ENCODE data around the gene CNTLN. TPM values are rescaled to one million over a fixed set of nuclear protein-coding genes. Genes with fewer than 3 reads are reported as not detected.

CNTLN gene
- total and polyA plus RNA-seq, 9 of the 15 experiments (the other 6 are each of a cell fraction or from before 2014, with no cell fraction given) = 0.08 TPM; not detected in 8

- TF ChIP-seq, protein P1, sequence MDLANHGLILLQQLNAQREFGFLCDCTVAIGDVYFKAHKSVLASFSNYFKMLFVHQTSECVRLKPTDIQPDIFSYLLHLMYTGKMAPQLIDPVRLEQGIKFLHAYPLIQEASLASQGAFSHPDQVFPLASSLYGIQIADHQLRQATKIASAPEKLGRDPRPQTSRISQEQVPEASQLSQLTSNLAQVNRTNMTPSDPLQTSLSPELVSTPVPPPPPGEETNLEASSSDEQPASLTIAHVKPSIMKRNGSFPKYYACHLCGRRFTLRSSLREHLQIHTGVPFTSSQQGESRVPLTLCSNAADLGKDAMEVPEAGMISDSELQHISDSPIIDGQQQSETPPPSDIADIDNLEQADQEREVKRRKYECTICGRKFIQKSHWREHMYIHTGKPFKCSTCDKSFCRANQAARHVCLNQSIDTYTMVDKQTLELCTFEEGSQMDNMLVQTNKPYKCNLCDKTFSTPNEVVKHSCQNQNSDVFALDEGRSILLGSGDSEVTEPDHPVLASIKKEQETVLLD (IDR thresholded peaks at IDR 0.05) = no peak
- TF ChIP-seq CBFB (CRISPR knock-in tag; IDR thresholded peaks at IDR 0.05) = no peak
- TF ChIP-seq, protein P2, sequence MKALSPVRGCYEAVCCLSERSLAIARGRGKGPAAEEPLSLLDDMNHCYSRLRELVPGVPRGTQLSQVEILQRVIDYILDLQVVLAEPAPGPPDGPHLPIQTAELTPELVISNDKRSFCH (CRISPR knock-in tag; IDR thresholded peaks at IDR 0.05) = no peak
- TF ChIP-seq, protein P2 (tag; IDR thresholded peaks at IDR 0.05) = no peak
- no peak for TF ChIP-seq FOXP4 (CRISPR knock-in tag; IDR thresholded peaks at IDR 0.05; ENCODE audit: borderline replicate concordance)
Measured at GRCh38 chr9:17216011-17216410, 81.2 kb downstream of the CNTLN start (continued).

- Histone ChIP-seq H3K4me2 (ENCODE audit: insufficient read depth, low read length) (no peak overlapping the region), H3K9me3 (replicated peaks; ENCODE audit: control insufficient read depth, insufficient read depth, low read depth, low read length) (no peaks in the 10 kb centered on the region), H3K9me1 (ENCODE audit: control insufficient read depth, insufficient read depth, low read length) (no peaks in the 10 kb centered on the region), H3K27me3 (ENCODE audit: control insufficient read depth in 2 of 2, insufficient read depth in 2 of 2, low read length in 2 of 2) (no peaks in the 10 kb centered on the region), H3K27ac (ENCODE audit: extremely low read depth, low read depth, low read length) (no peak overlapping the region), H4K20me1 (replicated peaks; ENCODE audit: control insufficient read depth, insufficient read depth, low read length) (no peaks in the 10 kb centered on the region), H3K79me2 (ENCODE audit: control insufficient read depth, insufficient read depth, low read length) (no peaks in the 10 kb centered on the region), H3K4me1 (replicated peaks in 1 of 2; ENCODE audit: control insufficient read depth in 2 of 2, insufficient read depth in 2 of 2, low read length in 2 of 2) (no peaks in the 10 kb centered on the region), H3K9ac (ENCODE audit: insufficient read depth in 1 of 2, low read depth in 2 of 2, low read length in 2 of 2) (no peak overlapping the region), H3K36me3 (ENCODE audit: control insufficient read depth, insufficient read depth, low read length) (no peaks in the 10 kb centered on the region), H2AFZ (ENCODE audit: low read depth, low read length) (no peak overlapping the region), H3K4me3 (no peak overlapping the region)
- no TSS peak for BruUV-seq (replicated peaks)
- DNase-seq (ENCODE audit: extremely low read depth in 1 of 4, low spot score in 3 of 4) = no peak
- CTCF ChIA-PET (ENCODE audit: low intra/inter-chr PET ratio) = no interaction called here
- intact Hi-C loops (cut with micrococcal nuclease) = no loop called here
- 0% methylated on average over 2 of the region's 2 CpGs for WGBS (ENCODE audit: insufficient coverage, low coverage, missing lambda C conversion rate)
- FAIRE-seq = no peak
- POLR2A ChIA-PET = no interaction called here
- ATAC-seq = no peak
- in situ Hi-C loops (cut with MboI) = no loop called here
- TF ChIP-seq, protein P3, sequence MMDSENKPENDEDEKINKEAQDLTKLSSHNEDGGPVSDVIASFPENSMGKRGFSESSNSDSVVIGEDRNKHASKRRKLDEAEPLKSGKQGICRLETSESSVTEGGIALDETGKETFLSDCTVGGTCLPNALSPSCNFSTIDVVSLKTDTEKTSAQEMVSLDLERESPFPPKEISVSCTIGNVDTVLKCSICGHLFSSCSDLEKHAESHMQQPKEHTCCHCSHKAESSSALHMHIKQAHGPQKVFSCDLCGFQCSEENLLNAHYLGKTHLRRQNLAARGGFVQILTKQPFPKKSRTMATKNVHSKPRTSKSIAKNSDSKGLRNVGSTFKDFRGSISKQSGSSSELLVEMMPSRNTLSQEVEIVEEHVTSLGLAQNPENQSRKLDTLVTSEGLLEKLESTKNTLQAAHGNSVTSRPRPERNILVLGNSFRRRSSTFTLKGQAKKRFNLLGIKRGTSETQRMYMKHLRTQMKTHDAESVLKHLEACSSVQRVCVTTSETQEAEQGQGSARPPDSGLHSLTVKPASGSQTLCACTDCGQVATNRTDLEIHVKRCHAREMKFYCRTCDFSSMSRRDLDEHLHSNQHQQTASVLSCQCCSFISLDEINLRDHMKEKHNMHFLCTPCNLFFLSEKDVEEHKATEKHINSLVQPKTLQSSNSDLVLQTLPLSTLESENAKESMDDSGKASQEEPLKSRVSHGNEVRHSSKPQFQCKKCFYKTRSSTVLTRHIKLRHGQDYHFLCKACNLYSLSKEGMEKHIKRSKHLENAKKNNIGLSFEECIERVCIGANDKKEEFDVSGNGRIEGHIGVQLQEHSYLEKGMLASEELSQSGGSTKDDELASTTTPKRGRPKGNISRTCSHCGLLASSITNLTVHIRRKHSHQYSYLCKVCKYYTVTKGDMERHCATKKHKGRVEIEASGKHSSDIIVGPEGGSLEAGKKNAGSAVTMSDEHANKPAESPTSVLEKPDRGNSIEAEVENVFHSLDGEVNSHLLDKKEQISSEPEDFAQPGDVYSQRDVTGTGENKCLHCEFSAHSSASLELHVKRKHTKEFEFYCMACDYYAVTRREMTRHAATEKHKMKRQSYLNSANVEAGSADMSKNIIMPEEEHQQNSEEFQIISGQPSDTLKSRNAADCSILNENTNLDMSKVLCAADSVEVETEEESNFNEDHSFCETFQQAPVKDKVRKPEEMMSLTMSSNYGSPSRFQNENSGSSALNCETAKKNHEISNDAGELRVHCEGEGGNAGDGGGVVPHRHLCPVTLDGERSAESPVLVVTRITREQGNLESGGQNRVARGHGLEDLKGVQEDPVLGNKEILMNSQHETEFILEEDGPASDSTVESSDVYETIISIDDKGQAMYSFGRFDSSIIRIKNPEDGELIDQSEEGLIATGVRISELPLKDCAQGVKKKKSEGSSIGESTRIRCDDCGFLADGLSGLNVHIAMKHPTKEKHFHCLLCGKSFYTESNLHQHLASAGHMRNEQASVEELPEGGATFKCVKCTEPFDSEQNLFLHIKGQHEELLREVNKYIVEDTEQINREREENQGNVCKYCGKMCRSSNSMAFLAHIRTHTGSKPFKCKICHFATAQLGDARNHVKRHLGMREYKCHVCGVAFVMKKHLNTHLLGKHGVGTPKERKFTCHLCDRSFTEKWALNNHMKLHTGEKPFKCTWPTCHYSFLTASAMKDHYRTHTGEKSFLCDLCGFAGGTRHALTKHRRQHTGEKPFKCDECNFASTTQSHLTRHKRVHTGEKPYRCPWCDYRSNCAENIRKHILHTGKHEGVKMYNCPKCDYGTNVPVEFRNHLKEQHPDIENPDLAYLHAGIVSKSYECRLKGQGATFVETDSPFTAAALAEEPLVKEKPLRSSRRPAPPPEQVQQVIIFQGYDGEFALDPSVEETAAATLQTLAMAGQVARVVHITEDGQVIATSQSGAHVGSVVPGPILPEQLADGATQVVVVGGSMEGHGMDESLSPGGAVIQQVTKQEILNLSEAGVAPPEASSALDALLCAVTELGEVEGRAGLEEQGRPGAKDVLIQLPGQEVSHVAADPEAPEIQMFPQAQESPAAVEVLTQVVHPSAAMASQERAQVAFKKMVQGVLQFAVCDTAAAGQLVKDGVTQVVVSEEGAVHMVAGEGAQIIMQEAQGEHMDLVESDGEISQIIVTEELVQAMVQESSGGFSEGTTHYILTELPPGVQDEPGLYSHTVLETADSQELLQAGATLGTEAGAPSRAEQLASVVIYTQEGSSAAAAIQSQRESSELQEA (IDR thresholded peaks at IDR 0.05; ENCODE audit: low read depth) = no peak
- TF ChIP-seq GABPB1 (CRISPR knock-in tag; IDR thresholded peaks at IDR 0.05) = no peak
Measured at GRCh38 chr9:17216646-17217045, 81.8 kb downstream of the CNTLN start.
